ENCODE results near the gene FAF2. TPM values are rescaled to one million over a fixed set of nuclear protein-coding genes. Genes with fewer than 3 reads are reported as not detected.

The FAF2 gene
- total RNA-seq, 1 donor from 2014 or later: 45.5 TPM

- Histone ChIP-seq H3K27me3 (ENCODE audit: control insufficient read depth, insufficient read depth, low read length) (no peaks in the 10 kb centered on the region), H3K4me3 (ENCODE audit: low read depth, low read length) (no peak overlapping the region), H3K36me3 (ENCODE audit: control insufficient read depth, insufficient read depth, low read length) (no peaks in the 10 kb centered on the region)
- TF ChIP-seq, protein P1, sequence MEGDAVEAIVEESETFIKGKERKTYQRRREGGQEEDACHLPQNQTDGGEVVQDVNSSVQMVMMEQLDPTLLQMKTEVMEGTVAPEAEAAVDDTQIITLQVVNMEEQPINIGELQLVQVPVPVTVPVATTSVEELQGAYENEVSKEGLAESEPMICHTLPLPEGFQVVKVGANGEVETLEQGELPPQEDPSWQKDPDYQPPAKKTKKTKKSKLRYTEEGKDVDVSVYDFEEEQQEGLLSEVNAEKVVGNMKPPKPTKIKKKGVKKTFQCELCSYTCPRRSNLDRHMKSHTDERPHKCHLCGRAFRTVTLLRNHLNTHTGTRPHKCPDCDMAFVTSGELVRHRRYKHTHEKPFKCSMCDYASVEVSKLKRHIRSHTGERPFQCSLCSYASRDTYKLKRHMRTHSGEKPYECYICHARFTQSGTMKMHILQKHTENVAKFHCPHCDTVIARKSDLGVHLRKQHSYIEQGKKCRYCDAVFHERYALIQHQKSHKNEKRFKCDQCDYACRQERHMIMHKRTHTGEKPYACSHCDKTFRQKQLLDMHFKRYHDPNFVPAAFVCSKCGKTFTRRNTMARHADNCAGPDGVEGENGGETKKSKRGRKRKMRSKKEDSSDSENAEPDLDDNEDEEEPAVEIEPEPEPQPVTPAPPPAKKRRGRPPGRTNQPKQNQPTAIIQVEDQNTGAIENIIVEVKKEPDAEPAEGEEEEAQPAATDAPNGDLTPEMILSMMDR (IDR thresholded peaks at IDR 0.05; ENCODE audit: insufficient read depth, low read length, poor library complexity, severe bottlenecking): no peak
- no peak for DNase-seq (ENCODE audit: low read depth)
These were observed 67.2 kb downstream of the FAF2 start for GRCh38 chr5:176515396-176515795.

DNA sequence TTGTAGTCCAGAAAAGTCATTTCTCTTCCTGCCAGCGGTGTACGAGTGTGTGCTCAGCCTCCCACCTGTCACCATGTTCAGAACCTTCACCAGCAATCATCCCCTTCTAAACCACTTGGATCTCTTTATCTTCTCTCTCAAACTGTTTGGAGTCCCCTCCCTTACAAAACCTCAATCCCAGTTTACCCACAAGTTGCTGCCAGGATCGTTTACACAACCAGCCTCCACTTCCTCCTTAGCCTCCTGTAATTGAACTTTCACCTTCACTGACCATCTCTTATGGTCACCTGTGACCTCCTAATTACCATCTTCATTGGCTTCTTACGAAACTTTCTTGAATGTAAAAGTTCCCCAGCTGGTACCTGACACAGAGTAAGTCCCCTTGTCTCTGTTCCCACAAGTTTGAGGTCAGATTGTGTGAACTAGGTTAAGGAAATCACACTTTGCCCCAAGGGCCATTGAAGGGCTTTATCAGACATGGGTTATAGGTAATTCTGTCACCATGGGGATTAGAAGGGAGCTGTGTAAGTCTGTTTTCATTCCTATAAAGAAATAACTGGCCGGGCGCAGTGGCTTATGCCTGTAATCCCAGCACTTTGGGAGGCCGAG is 69.0 kb downstream of the FAF2 start:
- H3K27me3 ChIP-seq (ENCODE audit: control insufficient read depth, insufficient read depth, low read length): no peaks in the 10 kb centered on the region
- DNase-seq (ENCODE audit: low read depth): no peak
- H3K4me3 ChIP-seq (ENCODE audit: low read depth, low read length): no peak overlapping the region
- TF ChIP-seq, protein P1 (IDR thresholded peaks at IDR 0.05; ENCODE audit: insufficient read depth, low read length, poor library complexity, severe bottlenecking): no peak
- no peaks in the 10 kb centered on the region for H3K36me3 ChIP-seq (ENCODE audit: control insufficient read depth, insufficient read depth, low read length)

GRCh38 chr5:176519810-176520720 is 71.9 kb downstream of the FAF2 start:
- Histone ChIP-seq H3K36me3 (ENCODE audit: control insufficient read depth, insufficient read depth, low read length) (no peaks in the 10 kb centered on the region), H3K27me3 (ENCODE audit: control insufficient read depth, insufficient read depth, low read length) (no peaks in the 10 kb centered on the region), H3K4me3 (ENCODE audit: low read depth, low read length) (no peak overlapping the region)
- no peak for DNase-seq (ENCODE audit: low read depth)
- TF ChIP-seq, protein P1 (IDR thresholded peaks at IDR 0.05; ENCODE audit: insufficient read depth, low read length, poor library complexity, severe bottlenecking): no peak

DNA sequence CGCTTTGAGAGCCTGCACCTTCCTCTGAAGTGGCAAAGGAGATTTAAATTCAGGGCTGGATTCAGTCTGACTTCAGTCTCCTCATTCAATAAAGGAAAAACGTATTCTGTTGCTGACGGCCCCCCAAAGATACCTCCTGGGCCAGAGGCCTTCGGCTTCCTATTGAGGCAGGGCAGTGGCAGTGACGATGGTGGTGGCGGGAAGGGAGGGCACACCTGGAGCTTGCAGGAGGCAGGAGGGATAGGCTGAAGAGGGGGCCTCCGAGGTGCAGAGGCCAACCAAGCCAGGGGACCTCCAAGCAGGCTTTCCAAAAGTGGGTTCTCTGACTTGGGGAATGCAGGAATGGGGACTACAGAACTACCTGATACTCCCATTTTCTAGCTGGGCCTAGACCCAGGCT is 73.1 kb downstream of the FAF2 start:
- TF ChIP-seq, protein P1 (IDR thresholded peaks at IDR 0.05; ENCODE audit: insufficient read depth, low read length, poor library complexity, severe bottlenecking): no peak
- no peaks in the 10 kb centered on the region for H3K27me3 ChIP-seq (ENCODE audit: control insufficient read depth, insufficient read depth, low read length)
- H3K36me3 ChIP-seq (ENCODE audit: control insufficient read depth, insufficient read depth, low read length): no peaks in the 10 kb centered on the region
- DNase-seq (ENCODE audit: low read depth): no peak
- H3K4me3 ChIP-seq (ENCODE audit: low read depth, low read length): no peak overlapping the region

DNA sequence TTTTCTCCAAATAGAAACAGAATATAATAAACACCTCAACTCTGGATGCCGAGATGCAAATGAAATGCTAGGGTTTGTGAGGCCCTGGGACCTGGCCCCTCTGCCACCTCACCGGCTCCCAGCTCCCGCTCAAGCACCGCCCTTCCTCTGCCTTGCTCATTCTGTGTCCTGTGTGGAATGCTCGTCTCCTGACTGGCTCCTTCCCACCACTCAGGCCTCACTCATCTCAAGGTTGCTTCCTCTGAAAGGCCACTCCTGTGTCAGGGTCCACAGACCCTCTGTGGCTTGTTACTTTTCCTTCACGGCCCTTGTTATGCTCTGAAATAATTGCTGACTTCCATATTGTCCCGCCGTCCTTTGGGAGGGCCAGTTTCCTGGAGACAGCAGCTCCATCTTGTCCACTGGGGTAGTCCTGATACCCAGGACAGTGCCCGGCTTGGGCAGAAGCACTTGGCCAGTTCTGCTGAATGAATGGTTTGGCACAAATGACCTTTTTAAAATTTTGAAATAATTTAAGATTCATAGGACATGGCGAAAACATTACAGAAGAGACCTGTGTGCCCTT is 73.6 kb downstream of the FAF2 start:
- Histone ChIP-seq H3K4me3 (ENCODE audit: low read depth, low read length) (no peak overlapping the region), H3K27me3 (ENCODE audit: control insufficient read depth, insufficient read depth, low read length) (no peaks in the 10 kb centered on the region), H3K36me3 (ENCODE audit: control insufficient read depth, insufficient read depth, low read length) (no peaks in the 10 kb centered on the region)
- TF ChIP-seq, protein P1 (IDR thresholded peaks at IDR 0.05; ENCODE audit: insufficient read depth, low read length, poor library complexity, severe bottlenecking): no peak
- no peak for DNase-seq (ENCODE audit: low read depth)

Measured in kidney epithelial cell (primary cell).